Mesenchymal stem cell (in vitro differentiated cells and primary cell): ENCODE data around the gene SNX14. TPM values are rescaled to one million over a fixed set of nuclear protein-coding genes. Genes with fewer than 3 reads are reported as not detected.

Experiments used
- DNase-seq: peaks from one replicate; pipeline ENCODE4 v3.0.0-alpha.2; 2013
- H2AFZ ChIP-seq: one replicate; pipeline ENCODE4 v1.6.1; 2013; ENCODE audit warnings: low read depth, mild to moderate bottlenecking, control low read depth, inconsistent platforms, low read length, moderate library complexity
- H2AK5ac ChIP-seq: 2 replicates; pipeline ENCODE4 v1.6.1; 2013; ENCODE audit warnings: low read length, moderate library complexity, mild to moderate bottlenecking, inconsistent platforms; ENCODE audit not compliant: severe bottlenecking
- H2BK120ac ChIP-seq: one replicate; pipeline ENCODE4 v1.6.1; 2013; ENCODE audit warnings: low read depth, mild to moderate bottlenecking, inconsistent platforms, low read length, moderate library complexity
- H2BK12ac ChIP-seq, 2 experiments: one replicate each; pipeline ENCODE4 v1.6.1; 2013; ENCODE audit warnings: inconsistent platforms in 2 of 2, low read length in 2 of 2, mild to moderate bottlenecking in 2 of 2, moderate library complexity in 2 of 2, control low read depth in 1 of 2
- H2BK15ac ChIP-seq: one replicate; pipeline ENCODE4 v1.6.1; 2013; ENCODE audit warnings: mild to moderate bottlenecking, low read depth, inconsistent platforms; ENCODE audit not compliant: poor library complexity, severe bottlenecking
- H2BK5ac ChIP-seq: 2 replicates; pipeline ENCODE4 v1.6.1; 2013; ENCODE audit warnings: low read depth, mild to moderate bottlenecking, low read length, control low read depth, inconsistent platforms; ENCODE audit not compliant: poor library complexity, severe bottlenecking
- H3K14ac ChIP-seq, 2 experiments: one replicate each; pipeline ENCODE4 v1.6.1; 2013; ENCODE audit warnings: inconsistent platforms in 2 of 2, low read length in 2 of 2, control low read depth in 1 of 2, mild to moderate bottlenecking in 1 of 2, moderate library complexity in 1 of 2
- H3K18ac ChIP-seq, 2 experiments: one replicate each; pipeline ENCODE4 v1.6.1; 2013; ENCODE audit warnings: inconsistent platforms in 2 of 2, low read length in 2 of 2, control low read depth in 1 of 2, low read depth in 1 of 2, mild to moderate bottlenecking in 1 of 2
- H3K23ac ChIP-seq, 2 experiments: one replicate each; pipeline ENCODE4 v1.6.1; 2013; ENCODE audit warnings: inconsistent platforms in 2 of 2, low read length in 2 of 2, mild to moderate bottlenecking in 2 of 2, moderate library complexity in 2 of 2, control low read depth in 1 of 2
- H3K27ac ChIP-seq: 2 replicates; pipeline ENCODE4 v1.5.1; 2013; ENCODE audit warnings: mild to moderate bottlenecking, moderate library complexity, low read length, control low read depth, inconsistent platforms; ENCODE audit not compliant: poor library complexity, severe bottlenecking
- H3K27me3 ChIP-seq, 2 experiments: 2 replicates each; pipeline versions ENCODE4 v1.6.1 to v1.7.0; 2013; ENCODE audit warnings: low read length in 2 of 2, mild to moderate bottlenecking in 2 of 2, moderate library complexity in 2 of 2, control low read depth in 1 of 2, inconsistent platforms in 1 of 2; ENCODE audit not compliant: control insufficient read depth in 1 of 2, insufficient read depth in 1 of 2
- H3K36me3 ChIP-seq, 2 experiments: 2 replicates each; pipeline versions ENCODE4 v1.6.1 to v1.7.0; 2013; ENCODE audit warnings: low read length in 2 of 2, control low read depth in 1 of 2, inconsistent platforms in 1 of 2, low read depth in 1 of 2, mild to moderate bottlenecking in 1 of 2; ENCODE audit not compliant: insufficient read depth in 2 of 2, control insufficient read depth in 1 of 2
- H3K4ac ChIP-seq, 2 experiments: one replicate each; pipeline ENCODE4 v1.6.1; 2013; ENCODE audit warnings: inconsistent platforms in 2 of 2, low read length in 2 of 2, mild to moderate bottlenecking in 2 of 2, moderate library complexity in 2 of 2, control low read depth in 1 of 2, low read depth in 1 of 2
- H3K4me1 ChIP-seq: 2 replicates; pipeline ENCODE4 v1.6.1; 2013; ENCODE audit warnings: low read depth, low read length, control low read depth; ENCODE audit not compliant: control insufficient read depth, insufficient read depth
- H3K4me2 ChIP-seq: 2 replicates; pipeline ENCODE4 v1.6.1; 2013; ENCODE audit warnings: low read length, mild to moderate bottlenecking, inconsistent platforms; ENCODE audit not compliant: poor library complexity, severe bottlenecking
- H3K4me3 ChIP-seq, 2 experiments: 2 replicates each; pipeline versions ENCODE4 v1.5.1 to v1.7.0; 2013; ENCODE audit warnings: low read length in 2 of 2, mild to moderate bottlenecking in 2 of 2, control low read depth in 1 of 2, low read depth in 1 of 2; ENCODE audit not compliant: insufficient read depth in 1 of 2
- H3K79me1 ChIP-seq: replicated peaks from 2 replicates; pipeline ENCODE4 v1.6.1; 2013; ENCODE audit warnings: mild to moderate bottlenecking, control low read depth, low read length, inconsistent platforms; ENCODE audit not compliant: poor library complexity, severe bottlenecking
- H3K9ac ChIP-seq: 2 replicates; pipeline ENCODE4 v1.7.0; 2013; ENCODE audit warnings: mild to moderate bottlenecking, low read length, moderate library complexity
- H3K9me3 ChIP-seq: 2 replicates; pipeline ENCODE4 v1.7.0; 2013; ENCODE audit warnings: mild to moderate bottlenecking, low read length; ENCODE audit not compliant: control insufficient read depth
- H4K8ac ChIP-seq: one replicate; pipeline ENCODE4 v1.6.1; 2013; ENCODE audit warnings: inconsistent platforms, mild to moderate bottlenecking, low read length, moderate library complexity
- H4K91ac ChIP-seq: one replicate; pipeline ENCODE4 v1.6.1; 2013; ENCODE audit warnings: mild to moderate bottlenecking, low read length, inconsistent platforms
- WGBS: methylation state at CpG from one replicate; pipeline ENCODE4 v1.1.7; 2013; ENCODE audit warnings: mixed read lengths; 5-methylcytosine and 5-hydroxymethylcytosine counted together
- polyA plus RNA-seq, 2 experiments: library from polyadenylated mRNA; stranded (reverse); fragments of 200-250 nt; gene quantifications; one replicate each; pipeline ENCODE4 v1.2.3, GENCODE V29; 2013

SNX14 gene
- 51.7 TPM for polyA plus RNA-seq (2013, experiment 1 of 2)
- 55.6 TPM for polyA plus RNA-seq (2013, experiment 2 of 2)

DNA sequence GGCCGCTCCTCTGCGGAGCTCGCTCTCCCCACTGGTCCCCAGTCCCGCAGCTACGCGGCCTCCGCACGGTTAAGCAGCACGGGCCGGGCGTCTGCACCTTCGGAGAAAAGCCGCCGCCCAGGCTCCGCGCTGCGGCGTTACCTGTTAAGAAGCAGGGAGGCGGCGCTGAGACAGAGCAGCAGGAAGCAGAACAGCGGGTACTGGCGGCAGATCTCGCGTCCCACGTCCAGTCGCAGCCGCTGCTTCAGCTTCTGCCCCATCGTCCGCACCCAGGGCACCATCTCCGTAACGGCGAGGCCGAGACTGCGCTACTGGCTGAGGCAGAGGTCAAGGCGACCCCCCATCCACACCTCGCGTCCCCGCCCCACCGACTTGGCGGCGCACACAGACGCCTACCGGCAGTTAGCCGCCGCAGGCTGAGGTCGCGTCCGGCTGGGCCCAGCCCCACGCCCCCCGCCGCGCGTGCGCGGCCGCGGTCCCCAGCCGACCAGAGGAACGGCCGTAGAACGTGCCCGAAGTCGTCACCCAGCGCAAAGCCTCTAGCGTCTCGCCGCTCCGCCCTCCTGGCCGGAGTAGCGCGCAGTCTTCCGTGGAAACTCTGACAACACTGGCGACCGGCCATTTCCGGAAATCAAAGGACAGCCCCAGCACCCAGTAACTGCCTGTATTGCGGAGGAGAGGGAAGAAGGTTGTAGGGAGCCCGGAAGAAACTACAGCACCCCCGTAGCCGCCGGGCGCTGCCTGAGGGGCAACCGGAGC lies at the start of gene SNX14:
Gene SNX14 (minus strand): TSS at position 421 of the 759 bp plus-strand sequence. CDS start 140 bp downstream, at position 281.
- peak within 1 kb of the TSS; percentile 80 for H3K4me2 ChIP-seq
- H4K8ac ChIP-seq: peak within 1 kb of the TSS; percentile 92
- no peaks in the 10 kb centered on the region for H3K27me3 ChIP-seq
- peak within 1 kb of the TSS in 1 of 2 experiments; percentile 100 for H3K14ac ChIP-seq
- H2BK12ac ChIP-seq: no peak within 1 kb of the TSS
- no peak within 1 kb of the TSS for H2AK5ac ChIP-seq
- H3K4me1 ChIP-seq: peaks cover 2% of the 10 kb centered on the region
- no peaks in the 10 kb centered on the region for H3K9me3 ChIP-seq
- peak within 1 kb of the TSS; percentile 92 to 93 for H3K4me3 ChIP-seq
- peak within 1 kb of the TSS; percentile 91 for H3K27ac ChIP-seq
- peak within 1 kb of the TSS; percentile 97 to 98 for H3K18ac ChIP-seq
- peak within 1 kb of the TSS; percentile 35 to 95 for H3K4ac ChIP-seq
- peak within 1 kb of the TSS in 1 of 2 experiments; percentile 89 for H3K23ac ChIP-seq
- H2BK120ac ChIP-seq: peak within 1 kb of the TSS; percentile 66
- no peaks in the 10 kb centered on the region for H3K36me3 ChIP-seq
- H2AFZ ChIP-seq: peak within 1 kb of the TSS; percentile 85
- H2BK5ac ChIP-seq: peak within 1 kb of the TSS; percentile 53
- H2BK15ac ChIP-seq: peak within 1 kb of the TSS; percentile 82
- H3K9ac ChIP-seq: peak within 1 kb of the TSS; percentile 97
- DNase-seq: peak; percentile 97
- peak within 1 kb of the TSS; percentile 88 for H4K91ac ChIP-seq
- peaks cover 2% of the 10 kb centered on the region for H3K79me1 ChIP-seq
- WGBS: under 1% methylated on average over 71 of the region's 82 CpGs

DNA sequence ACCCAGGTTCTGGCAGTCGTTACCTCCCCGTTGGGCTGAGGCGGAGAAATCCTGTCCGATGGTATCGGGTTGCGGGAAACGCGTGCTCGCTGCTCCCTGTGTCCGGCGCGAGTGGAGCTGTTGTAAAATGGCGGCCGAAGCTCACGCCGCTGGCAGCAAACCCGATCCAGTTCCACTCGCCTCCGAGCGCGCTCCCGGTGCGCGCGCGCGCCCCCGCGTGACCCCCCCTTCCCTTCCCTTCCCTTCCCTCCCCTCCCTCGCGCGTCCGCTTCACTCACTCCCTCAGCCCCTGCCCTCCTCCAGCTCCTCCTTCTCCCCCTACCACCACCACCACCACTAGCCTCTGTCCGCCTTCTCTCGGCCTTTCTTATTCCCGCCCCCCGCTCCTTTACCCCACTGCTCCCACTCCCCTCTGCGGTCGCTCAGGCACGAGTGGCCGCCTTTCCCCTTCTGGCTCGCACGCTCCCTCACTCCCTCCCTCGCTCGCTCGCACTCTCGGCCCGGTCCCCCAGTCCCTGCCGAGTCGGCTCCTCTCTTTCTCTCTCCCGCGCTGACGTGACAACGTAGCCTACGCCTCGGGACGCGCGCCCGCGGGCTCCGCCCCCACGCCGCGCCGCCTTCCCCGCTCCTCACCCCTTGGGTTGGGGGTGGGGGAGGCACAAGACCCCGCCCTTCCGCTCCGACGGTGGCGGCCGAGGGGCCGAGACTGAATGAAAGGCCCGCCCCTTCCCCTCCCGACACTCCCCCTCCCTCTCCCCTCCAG lies 49.3 kb upstream of the SNX14 start, which contains the start of gene SYNCRIP:
Gene SYNCRIP (minus strand): TSS at position 113 of the 763 bp plus-strand sequence. CDS start 1,447 bp downstream, outside the sequence.
- Histone ChIP-seq H3K23ac (peak within 1 kb of the TSS; percentile 100), H4K91ac (peak within 1 kb of the TSS; percentile 100), H3K14ac (peak within 1 kb of the TSS in 1 of 2 experiments; percentile 100), H3K79me1 (no peaks in the 10 kb centered on the region), H3K18ac (peak within 1 kb of the TSS; percentile 99 to 100), H3K27me3 (no peaks in the 10 kb centered on the region), H3K36me3 (peaks cover 11 to 29% of the 10 kb centered on the region in 2 experiments), H3K4me2 (peak within 1 kb of the TSS; percentile 74), H3K4ac (peak within 1 kb of the TSS; percentile 98 to 100), H3K9ac (peak within 1 kb of the TSS; percentile 96), H2AFZ (peak within 1 kb of the TSS; percentile 95), H2BK5ac (peak within 1 kb of the TSS; percentile 98), H3K4me3 (peak within 1 kb of the TSS; percentile 99), H2AK5ac (peak within 1 kb of the TSS; percentile 95), H3K27ac (peak within 1 kb of the TSS; percentile 100), H4K8ac (peak within 1 kb of the TSS; percentile 98), H3K9me3 (no peaks in the 10 kb centered on the region), H2BK120ac (peak within 1 kb of the TSS; percentile 99), H2BK12ac (peak within 1 kb of the TSS in 1 of 2 experiments; percentile 92), H2BK15ac (peak within 1 kb of the TSS; percentile 99), H3K4me1 (peaks cover 4% of the 10 kb centered on the region)
- peak; percentile 99 for DNase-seq
- WGBS: under 1% methylated on average over 54 of the region's 76 CpGs

DNA sequence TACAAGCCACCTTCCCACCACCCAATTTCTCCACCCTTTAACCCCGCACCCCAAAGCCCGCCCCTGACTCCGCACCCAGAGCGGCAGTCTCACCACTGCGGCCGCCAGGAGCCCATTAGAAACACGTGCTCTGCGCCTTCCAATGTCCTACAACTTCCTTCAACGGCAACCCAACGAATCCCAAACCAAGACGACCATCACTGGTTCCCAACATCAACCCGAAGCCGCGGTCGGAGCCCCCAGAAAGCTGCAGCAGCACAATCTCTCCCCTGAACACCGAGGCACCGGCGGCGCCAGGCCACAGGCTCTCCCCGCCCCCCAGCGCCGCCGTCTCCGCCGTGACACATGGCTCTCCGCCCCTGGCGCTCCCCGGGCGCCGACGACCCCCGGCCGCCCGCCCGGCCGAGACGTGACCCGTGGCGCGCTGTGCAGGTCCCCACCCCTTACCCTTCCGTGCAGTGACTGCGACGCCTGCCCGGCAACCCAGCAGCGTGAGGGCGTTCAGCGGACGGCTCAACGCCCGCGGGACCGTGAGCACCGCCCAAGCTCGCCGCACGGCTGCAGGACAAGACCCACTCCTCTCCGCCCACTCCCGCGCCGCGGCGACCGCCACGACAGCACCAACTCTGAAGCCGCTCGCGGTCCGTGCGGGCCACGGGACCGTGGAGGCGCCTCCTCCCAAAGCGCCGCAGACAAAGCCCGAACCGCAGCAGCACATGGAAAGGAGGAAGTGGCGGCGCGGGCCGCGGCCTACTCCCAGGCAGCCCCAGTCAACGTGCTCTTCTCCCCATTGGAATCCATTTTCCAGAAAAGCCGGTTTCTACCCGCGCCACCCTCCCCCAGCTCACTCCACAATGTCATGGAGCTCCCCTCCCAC lies 48.5 kb upstream of the SNX14 start:
- Histone ChIP-seq H3K23ac (peak overlapping the region; percentile 100), H3K27ac (peak overlapping the region; percentile 100), H3K18ac (peak overlapping the region; percentile 98 to 100), H4K8ac (peak overlapping the region; percentile 98), H2BK15ac (peak overlapping the region; percentile 83), H2AK5ac (peak overlapping the region; percentile 95), H3K9ac (peak overlapping the region; percentile 96), H3K79me1 (no peaks in the 10 kb centered on the region), H3K14ac (peak overlapping the region in 1 of 2 experiments; percentile 100), H3K4me1 (peaks cover 4% of the 10 kb centered on the region), H3K4me2 (peak overlapping the region; percentile 64), H2BK120ac (peak overlapping the region; percentile 71), H3K36me3 (peaks cover 11 to 37% of the 10 kb centered on the region in 2 experiments), H3K4me3 (peak overlapping the region; percentile 99), H3K27me3 (no peaks in the 10 kb centered on the region), H3K4ac (peak overlapping the region; percentile 98 to 100), H4K91ac (peak overlapping the region; percentile 98), H2BK5ac (peak overlapping the region; percentile 92), H2BK12ac (peak overlapping the region in 1 of 2 experiments; percentile 92), H2AFZ (peak overlapping the region; percentile 63), H3K9me3 (no peaks in the 10 kb centered on the region)
- WGBS: under 1% methylated on average over 84 of the region's 85 CpGs
- peak; percentile 72 for DNase-seq
